Trophoblast cell (in vitro differentiated cells and primary cell): ENCODE measurements around the gene FBXL17.

ENCODE experiments used
- DNase-seq, 2 donors: peaks; one replicate each; pipeline ENCODE4 v3.0.0-alpha.2; 2016
- H2AFZ ChIP-seq: 2 replicates; pipeline ENCODE4 v1.6.1; 2013; ENCODE audit warnings: low read length, moderate library complexity, mild to moderate bottlenecking; ENCODE audit not compliant: insufficient read depth, poor library complexity
- H2AK5ac ChIP-seq: 2 replicates; pipeline ENCODE4 v1.6.1; 2013; ENCODE audit warnings: mild to moderate bottlenecking, low read length
- H2BK120ac ChIP-seq: 2 replicates; pipeline ENCODE4 v1.6.1; 2013; ENCODE audit warnings: low read length, mild to moderate bottlenecking, moderate library complexity; ENCODE audit not compliant: insufficient read depth, poor library complexity
- H2BK12ac ChIP-seq: 2 replicates; pipeline ENCODE4 v1.6.1; 2013; ENCODE audit warnings: mild to moderate bottlenecking, low read length, moderate library complexity
- H2BK5ac ChIP-seq: 2 replicates; pipeline ENCODE4 v1.6.1; 2013; ENCODE audit warnings: low read length, low read depth, moderate library complexity, mild to moderate bottlenecking; ENCODE audit not compliant: poor library complexity
- H3K14ac ChIP-seq: 2 replicates; pipeline ENCODE4 v1.6.1; 2013; ENCODE audit warnings: mild to moderate bottlenecking, low read length
- H3K18ac ChIP-seq: 2 replicates; pipeline ENCODE4 v1.6.1; 2013; ENCODE audit warnings: mild to moderate bottlenecking, low read length
- H3K23ac ChIP-seq: 2 replicates; pipeline ENCODE4 v1.6.1; 2013; ENCODE audit warnings: low read length
- H3K27ac ChIP-seq: 2 replicates; pipeline ENCODE4 v1.5.1; 2013; ENCODE audit warnings: low read depth, mild to moderate bottlenecking, inconsistent platforms, low read length, moderate library complexity
- H3K27me3 ChIP-seq: 2 replicates; pipeline ENCODE4 v1.6.1; 2013; ENCODE audit warnings: inconsistent platforms, mild to moderate bottlenecking, low read length, moderate library complexity; ENCODE audit not compliant: insufficient read depth
- H3K36me3 ChIP-seq, 2 experiments: 1 replicate in 1 of 2; 2 replicates in 1 of 2; pipeline ENCODE4 v1.6.1; 2013; ENCODE audit warnings: low read length in 2 of 2, mild to moderate bottlenecking in 2 of 2, moderate library complexity in 1 of 2; ENCODE audit not compliant: insufficient read depth in 2 of 2, control insufficient read depth in 1 of 2
- H3K4ac ChIP-seq: 2 replicates; pipeline ENCODE4 v1.6.1; 2013; ENCODE audit warnings: low read depth, mild to moderate bottlenecking, low read length, moderate library complexity
- H3K4me1 ChIP-seq, 2 experiments: 1 replicate in 1 of 2; 2 replicates in 1 of 2; pipeline ENCODE4 v1.6.1; 2013; ENCODE audit warnings: low read length in 2 of 2, mild to moderate bottlenecking in 2 of 2, moderate library complexity in 1 of 2; ENCODE audit not compliant: insufficient read depth in 2 of 2, control insufficient read depth in 1 of 2
- H3K4me2 ChIP-seq: 2 replicates; pipeline ENCODE4 v1.6.1; 2013; ENCODE audit warnings: inconsistent platforms, mild to moderate bottlenecking, low read length, moderate library complexity
- H3K4me3 ChIP-seq: 2 replicates; pipeline ENCODE4 v1.5.1; 2013; ENCODE audit warnings: mild to moderate bottlenecking, low read depth, low read length, inconsistent platforms
- H3K79me1 ChIP-seq: one replicate; pipeline ENCODE4 v1.6.1; 2013; ENCODE audit warnings: low read length
- H3K79me2 ChIP-seq: 2 replicates; pipeline ENCODE4 v1.6.1; 2013; ENCODE audit warnings: low read length, mild to moderate bottlenecking; ENCODE audit not compliant: control insufficient read depth, insufficient read depth, poor library complexity
- H3K9ac ChIP-seq: 2 replicates; pipeline ENCODE4 v1.6.1; 2013; ENCODE audit warnings: mild to moderate bottlenecking, low read length
- H3K9me3 ChIP-seq: 2 replicates; pipeline ENCODE4 v1.6.1; 2013; ENCODE audit warnings: low read depth, mild to moderate bottlenecking, control low read depth, inconsistent platforms, low read length; ENCODE audit not compliant: insufficient read depth
- H4K12ac ChIP-seq: 2 replicates; pipeline ENCODE4 v1.6.1; 2013; ENCODE audit warnings: low read depth, mild to moderate bottlenecking, low read length, moderate library complexity
- H4K8ac ChIP-seq: 2 replicates; pipeline ENCODE4 v1.6.1; 2013; ENCODE audit warnings: low read depth, mild to moderate bottlenecking, low read length, moderate library complexity
- H4K91ac ChIP-seq: one replicate; pipeline ENCODE4 v1.6.1; 2013; ENCODE audit warnings: low read depth, mild to moderate bottlenecking, low read length, moderate library complexity
- WGBS: extraction: QIAGEN DNeasy Blood & Tissue Kit; methylation state at CpG from one replicate; pipeline ENCODE4 v1.1.7; 2013; ENCODE audit warnings: missing lambda C conversion rate; ENCODE audit not compliant: insufficient read length, insufficient coverage; ENCODE audit errors: extremely low coverage; 5-methylcytosine and 5-hydroxymethylcytosine counted together

The FBXL17 gene

DNA sequence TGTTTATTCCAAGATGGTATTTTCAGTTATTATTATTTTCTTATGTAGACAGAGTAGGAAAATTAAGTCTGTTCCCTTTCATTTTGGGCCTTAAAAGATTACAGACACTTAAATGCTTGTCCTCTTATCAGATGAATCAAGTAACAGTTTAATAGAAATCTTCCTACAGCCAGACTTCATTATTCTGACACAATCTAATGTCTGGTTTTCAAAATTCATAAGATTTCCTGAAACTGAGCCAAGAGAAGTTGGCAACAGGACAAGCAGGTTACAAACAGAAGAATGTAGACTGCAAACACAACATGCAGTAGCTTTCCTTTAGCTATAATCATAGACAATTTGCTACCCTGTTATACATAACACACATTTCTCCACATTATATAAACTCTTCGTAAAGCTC, 130.5 kb downstream of the FBXL17 start:
- Histone ChIP-seq H3K36me3 (no peaks in the 10 kb centered on the region), H3K23ac (no peak overlapping the region), H3K9me3 (no peaks in the 10 kb centered on the region), H2BK12ac (no peak overlapping the region), H3K9ac (no peak overlapping the region), H3K4me2 (no peak overlapping the region), H3K27me3 (no peaks in the 10 kb centered on the region), H3K27ac (no peak overlapping the region), H3K79me1 (no peaks in the 10 kb centered on the region), H3K4ac (no peak overlapping the region), H3K4me1 (no peaks in the 10 kb centered on the region), H4K91ac (no peak overlapping the region), H2BK120ac (no peak overlapping the region), H2AFZ (no peak overlapping the region), H3K79me2 (no peaks in the 10 kb centered on the region), H2BK5ac (no peak overlapping the region), H3K14ac (no peak overlapping the region), H3K18ac (no peak overlapping the region), H2AK5ac (no peak overlapping the region), H4K8ac (no peak overlapping the region), H4K12ac (no peak overlapping the region), H3K4me3 (no peak overlapping the region)
- 100% methylated on average over 1 of the region's 1 CpG for WGBS
- no peak for DNase-seq

DNA sequence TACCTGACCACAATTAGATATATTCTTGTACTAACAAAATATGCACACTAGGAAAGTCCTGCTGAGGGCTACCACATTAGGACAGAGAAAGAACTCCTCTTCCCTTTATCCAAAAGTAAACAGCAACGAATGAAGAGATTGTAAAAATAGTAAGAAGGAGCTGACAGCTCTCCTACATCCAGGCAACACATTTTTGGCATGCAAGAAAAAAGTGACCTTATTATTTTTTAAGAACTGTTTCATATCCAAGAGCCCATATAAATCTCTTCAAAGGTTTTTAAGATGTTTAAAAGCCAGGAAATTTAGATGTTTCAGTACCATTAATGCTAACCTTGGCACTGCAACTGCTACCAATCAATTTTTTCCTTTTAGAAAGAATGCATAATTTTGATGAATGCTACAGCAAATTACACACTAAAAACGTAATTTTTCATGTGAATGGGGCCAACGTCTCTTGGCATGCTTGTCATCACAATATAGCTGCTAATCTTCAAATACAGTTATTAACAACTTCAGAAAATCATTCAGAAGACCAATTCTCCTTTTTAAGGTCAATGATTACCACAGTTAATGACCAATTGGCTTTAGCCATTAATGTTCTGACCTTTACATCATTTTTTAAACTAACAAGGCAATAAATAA, 132.0 kb downstream of the FBXL17 start:
- H3K14ac ChIP-seq, result no peak overlapping the region
- no peaks in the 10 kb centered on the region for H3K4me1 ChIP-seq
- H3K23ac ChIP-seq, result no peak overlapping the region
- no peak overlapping the region for H4K12ac ChIP-seq
- no peaks in the 10 kb centered on the region for H3K27me3 ChIP-seq
- H3K36me3 ChIP-seq, result no peaks in the 10 kb centered on the region
- DNase-seq, result no peak
- no peak overlapping the region for H3K27ac ChIP-seq
- no peak overlapping the region for H3K9ac ChIP-seq
- no peak overlapping the region for H2BK12ac ChIP-seq
- no CpG with 5 or more reads among the region's 3 CpGs for WGBS
- no peaks in the 10 kb centered on the region for H3K79me1 ChIP-seq
- no peak overlapping the region for H4K91ac ChIP-seq
- H3K4me2 ChIP-seq, result no peak overlapping the region
- no peak overlapping the region for H2BK5ac ChIP-seq
- no peak overlapping the region for H4K8ac ChIP-seq
- no peak overlapping the region for H2BK120ac ChIP-seq
- H2AFZ ChIP-seq, result no peak overlapping the region
- H3K4ac ChIP-seq, result no peak overlapping the region
- H3K4me3 ChIP-seq, result no peak overlapping the region
- no peak overlapping the region for H2AK5ac ChIP-seq
- no peaks in the 10 kb centered on the region for H3K9me3 ChIP-seq
- H3K18ac ChIP-seq, result no peak overlapping the region
- H3K79me2 ChIP-seq, result no peaks in the 10 kb centered on the region

DNA sequence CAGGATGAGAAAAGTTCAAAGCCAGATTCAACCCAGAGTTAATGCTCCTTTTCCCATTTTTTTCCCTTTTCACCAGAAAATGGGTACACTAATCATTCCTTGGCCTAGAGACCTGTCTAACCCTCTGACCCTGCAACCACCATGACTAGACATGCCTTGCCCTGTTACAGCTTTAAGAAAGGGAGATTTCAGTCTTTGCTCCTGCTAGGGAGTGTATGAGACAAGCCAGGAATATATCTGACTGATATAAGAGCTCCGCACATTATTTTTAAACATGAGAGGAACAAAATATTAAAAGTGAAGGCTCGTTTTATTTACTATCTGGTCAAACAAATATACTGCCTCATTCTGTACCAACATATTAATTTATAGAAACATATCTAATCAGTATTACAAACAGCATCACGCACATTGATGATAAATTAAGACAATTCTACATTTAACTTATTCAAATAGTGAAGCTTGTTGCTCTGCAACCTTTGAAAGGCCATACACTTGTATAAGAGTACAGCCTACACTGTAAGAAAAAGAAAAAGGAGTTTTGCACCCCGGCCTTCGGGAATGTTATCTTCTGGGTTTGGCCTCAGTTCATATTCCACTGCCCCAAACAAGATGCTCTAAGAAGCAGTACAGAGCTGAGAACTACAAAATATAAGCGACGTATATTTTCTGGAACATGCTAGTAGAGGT, 132.7 kb downstream of the FBXL17 start:
- Histone ChIP-seq H4K91ac (no peak overlapping the region), H3K36me3 (no peaks in the 10 kb centered on the region), H3K23ac (no peak overlapping the region), H2BK12ac (no peak overlapping the region), H3K79me1 (no peaks in the 10 kb centered on the region), H3K18ac (no peak overlapping the region), H3K9me3 (no peaks in the 10 kb centered on the region), H3K27ac (no peak overlapping the region), H3K14ac (no peak overlapping the region), H3K4me2 (no peak overlapping the region), H2BK120ac (no peak overlapping the region), H3K27me3 (no peaks in the 10 kb centered on the region), H4K8ac (no peak overlapping the region), H2AK5ac (no peak overlapping the region), H2AFZ (no peak overlapping the region), H3K4ac (no peak overlapping the region), H3K4me1 (no peaks in the 10 kb centered on the region), H3K4me3 (no peak overlapping the region), H4K12ac (no peak overlapping the region), H3K9ac (no peak overlapping the region), H3K79me2 (no peaks in the 10 kb centered on the region), H2BK5ac (no peak overlapping the region)
- no CpG with 5 or more reads among the region's 7 CpGs for WGBS
- no peak for DNase-seq

DNA sequence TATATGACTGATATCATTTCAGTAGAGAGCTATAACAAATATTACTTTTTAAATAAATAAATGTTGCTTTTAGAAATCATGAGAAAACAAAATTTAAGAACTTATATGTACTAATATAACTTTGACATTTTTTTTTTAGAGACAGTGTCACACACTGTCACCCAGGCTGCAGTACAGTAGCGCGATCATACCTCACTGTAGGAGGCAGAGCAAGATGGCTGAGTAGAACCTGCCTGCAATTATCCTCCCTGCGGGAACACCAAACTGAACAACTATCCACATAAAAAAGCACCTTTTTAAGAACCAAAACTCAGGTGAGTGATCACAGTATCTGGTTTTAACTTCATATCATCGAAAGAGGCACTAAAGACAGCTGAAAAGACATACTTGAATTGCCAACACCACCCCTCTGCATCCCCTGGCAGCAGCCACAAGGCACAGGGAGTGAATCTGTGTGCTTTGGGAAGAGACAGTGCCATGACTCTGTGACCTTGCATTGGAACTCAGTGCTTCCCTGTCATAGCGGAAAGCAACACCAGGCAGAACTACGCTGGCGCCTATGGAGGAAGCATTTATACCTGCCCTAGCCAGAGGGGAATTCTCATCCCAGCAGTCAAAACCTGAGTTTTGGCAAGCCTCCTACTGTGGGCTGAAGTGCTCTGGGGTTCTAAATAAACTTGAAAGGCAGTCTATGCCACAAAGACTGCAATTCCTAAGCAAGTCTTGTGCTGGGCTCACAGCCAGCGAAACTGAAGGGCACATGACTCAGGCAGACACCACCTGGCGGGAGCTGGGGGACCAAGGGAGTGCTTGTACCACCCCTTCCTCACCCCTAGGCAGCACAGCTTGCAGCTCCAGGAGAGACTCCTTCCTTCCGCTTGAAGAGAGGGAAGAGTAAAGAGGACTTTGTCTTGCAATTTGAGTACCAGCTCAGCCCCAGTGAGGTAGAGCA, 142.7 kb downstream of the FBXL17 start:
- no peak overlapping the region for H2BK120ac ChIP-seq
- H3K4me1 ChIP-seq, result no peaks in the 10 kb centered on the region
- no peaks in the 10 kb centered on the region for H3K79me1 ChIP-seq
- no peak overlapping the region for H3K4me2 ChIP-seq
- H2AFZ ChIP-seq, result no peak overlapping the region
- H3K36me3 ChIP-seq, result peaks cover 0 to 1% of the 10 kb centered on the region in 2 experiments
- H4K12ac ChIP-seq, result no peak overlapping the region
- H3K79me2 ChIP-seq, result peaks cover 1% of the 10 kb centered on the region
- no peak overlapping the region for H3K18ac ChIP-seq
- H3K27ac ChIP-seq, result no peak overlapping the region
- no peak overlapping the region for H2AK5ac ChIP-seq
- no peak overlapping the region for H4K91ac ChIP-seq
- no peak overlapping the region for H3K4ac ChIP-seq
- no peak overlapping the region for H3K4me3 ChIP-seq
- H2BK5ac ChIP-seq, result no peak overlapping the region
- no peak overlapping the region for H4K8ac ChIP-seq
- no peak overlapping the region for H3K9ac ChIP-seq
- no peak for DNase-seq
- no peak overlapping the region for H3K23ac ChIP-seq
- no peak overlapping the region for H3K14ac ChIP-seq
- H3K27me3 ChIP-seq, result no peaks in the 10 kb centered on the region
- no peaks in the 10 kb centered on the region for H3K9me3 ChIP-seq
- whole genome bisulfite sequencing, result no CpG with 5 or more reads among the region's 10 CpGs
- H2BK12ac ChIP-seq, result no peak overlapping the region
